Eye (tissue), 1 donor: ENCODE results near the gene TPBGL.
A peak's percentile ranks its signal among the peaks of the same experiment; 100 is the strongest.

Source experiments
- DNase-seq: peaks from one replicate; pipeline ENCODE4 v3.0.0-alpha.2; 2015

Gene TPBGL

DNA sequence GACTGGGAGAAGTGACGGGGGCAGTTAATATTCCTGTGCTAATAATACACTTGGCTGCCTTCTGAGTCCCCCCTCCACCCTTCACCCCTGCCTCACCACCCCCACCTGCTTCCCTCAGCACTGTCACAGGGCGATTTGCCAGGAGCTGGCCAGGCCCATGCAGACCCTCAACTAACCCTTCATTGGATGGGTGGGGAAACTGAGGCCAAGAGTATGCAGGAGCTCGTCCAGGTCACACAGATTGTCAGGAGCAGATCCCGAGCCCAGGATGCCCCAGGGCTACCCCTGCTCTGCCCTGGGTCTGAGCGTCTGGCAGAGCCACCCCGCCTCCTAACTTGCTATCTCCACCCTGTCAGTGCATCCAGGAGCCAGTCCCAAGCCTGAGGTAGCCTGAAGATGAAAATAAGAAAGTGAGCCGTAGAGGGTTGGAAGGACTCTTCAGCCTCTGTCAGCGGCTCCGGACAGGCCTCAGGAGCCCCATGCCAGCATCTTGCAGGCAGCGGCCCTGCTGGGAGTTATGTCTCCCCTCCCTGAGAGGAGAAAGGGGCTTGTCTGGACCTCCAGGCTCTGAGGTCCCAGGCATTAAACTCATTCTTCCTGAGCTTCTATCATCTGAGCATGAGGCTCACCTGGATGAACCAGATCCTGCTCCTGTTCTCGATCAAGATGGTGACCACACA is 6.2 kb downstream of the TPBGL start:
- DNase-seq: no peak

DNA sequence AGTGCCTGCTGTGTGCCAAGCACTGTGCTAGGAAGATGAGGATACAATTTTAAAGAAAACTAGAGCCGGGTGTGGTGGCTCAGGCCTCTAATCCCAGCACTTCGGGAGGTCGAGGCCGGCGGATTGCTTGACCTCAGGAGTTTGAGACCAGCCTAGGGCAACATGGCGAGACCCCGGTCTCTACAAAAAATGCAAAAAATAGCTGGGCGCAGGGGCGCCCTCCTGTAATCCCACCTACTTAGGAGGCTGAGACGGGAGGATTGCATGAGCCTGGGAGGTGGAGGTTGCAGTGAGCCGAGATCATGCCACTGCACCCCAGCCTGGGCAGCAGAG is 8.3 kb downstream of the TPBGL start:
- DNase-seq: no peak

DNA sequence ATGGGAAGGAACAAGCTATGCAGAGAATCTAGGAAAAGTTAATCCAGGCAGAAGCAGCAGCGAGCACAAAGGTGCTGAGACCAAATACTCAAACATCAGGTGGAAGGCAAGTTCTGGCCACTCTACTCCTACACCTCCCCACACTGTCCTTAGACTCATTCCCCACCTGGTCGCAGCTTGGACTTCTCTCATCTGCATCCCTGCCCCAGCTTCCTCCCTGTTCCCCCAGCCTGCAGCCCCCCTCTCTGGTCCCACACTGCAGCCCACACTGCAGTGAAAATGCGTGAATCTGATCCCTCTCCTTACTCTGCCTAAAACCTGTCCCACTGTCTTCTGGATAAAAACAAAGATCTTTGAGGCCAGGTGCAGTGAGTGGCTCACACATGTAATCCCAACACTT is 9.1 kb downstream of the TPBGL start:
- no peak for DNase-seq

DNA sequence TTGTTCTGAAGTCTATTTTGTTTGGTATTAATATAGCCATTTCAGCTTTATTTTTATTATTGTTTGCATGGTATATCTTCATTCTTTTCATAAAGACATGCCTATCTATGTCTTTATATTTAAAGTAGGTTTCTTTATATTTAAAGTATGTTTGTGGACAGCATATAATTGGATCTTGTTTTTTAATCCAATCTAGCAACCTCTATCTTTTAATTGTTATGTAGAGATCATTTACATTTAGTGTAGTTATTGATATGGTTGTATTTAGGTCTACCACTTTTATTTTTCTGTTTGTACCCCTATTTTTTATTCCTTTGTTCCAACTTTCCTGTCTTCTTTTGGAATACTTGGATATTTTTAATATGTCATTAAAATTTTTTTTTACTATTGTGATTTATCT is 13.8 kb downstream of the TPBGL start:
- DNase-seq: no peak

DNA sequence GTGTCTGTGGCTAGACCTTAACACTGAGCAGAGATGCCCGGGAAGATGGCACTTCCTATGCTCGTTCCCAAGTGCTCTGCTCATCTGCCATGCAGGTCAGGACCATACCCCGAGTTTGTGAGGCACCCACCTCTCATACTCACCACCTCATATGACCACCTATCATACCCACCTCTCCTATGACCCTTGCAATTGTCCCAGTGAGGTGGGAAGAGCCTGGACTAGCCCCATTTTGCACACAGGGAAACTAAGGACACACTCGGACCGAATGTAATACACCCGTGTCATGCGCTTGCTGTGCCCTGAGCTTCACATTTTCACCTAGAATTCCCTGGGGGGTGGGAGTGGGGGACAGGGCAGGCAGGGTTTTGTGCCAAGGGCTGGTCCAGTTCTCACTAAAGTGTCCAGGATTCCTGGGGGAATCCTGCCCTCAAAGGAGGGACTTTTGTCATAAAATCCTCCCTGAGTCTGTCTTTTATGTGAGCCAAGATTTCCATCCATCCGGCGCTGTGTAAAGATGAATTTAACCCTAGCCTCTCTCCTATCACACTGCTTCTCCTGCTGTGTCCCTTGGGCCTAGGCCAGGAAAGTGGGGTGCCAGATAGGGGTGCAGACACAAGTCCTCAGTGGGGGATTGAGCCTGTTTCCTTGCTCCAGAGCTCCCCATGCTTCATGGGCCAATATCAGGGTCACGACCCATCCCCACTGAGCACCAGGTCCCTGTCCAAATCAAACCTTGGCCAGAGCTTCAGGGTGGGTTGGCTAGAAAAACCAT is 20.0 kb downstream of the TPBGL start:
- no peak for DNase-seq

DNA sequence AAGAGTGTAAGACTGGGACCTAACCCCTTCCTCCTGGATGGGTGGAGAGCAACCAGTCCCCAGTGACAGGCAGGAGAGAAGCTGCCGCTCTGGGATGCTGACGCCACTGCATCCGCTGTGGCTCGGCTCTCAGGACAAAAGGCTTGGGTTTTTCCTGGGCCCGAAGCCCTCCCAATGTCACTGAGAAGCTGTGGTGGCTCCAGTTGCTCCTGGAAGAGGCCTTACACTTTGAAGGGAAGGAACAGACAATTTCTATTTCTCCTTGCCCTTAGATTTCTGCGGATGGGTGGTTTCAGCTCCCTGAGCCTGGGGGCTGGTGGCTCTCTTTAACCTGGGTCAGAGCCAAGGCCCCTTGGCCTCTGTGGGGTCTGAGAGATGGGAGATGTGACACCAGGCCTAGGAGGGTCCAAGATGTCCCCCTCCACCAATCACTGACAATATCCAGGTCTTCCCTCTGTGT is 21.4 kb downstream of the TPBGL start:
- no peak for DNase-seq

DNA sequence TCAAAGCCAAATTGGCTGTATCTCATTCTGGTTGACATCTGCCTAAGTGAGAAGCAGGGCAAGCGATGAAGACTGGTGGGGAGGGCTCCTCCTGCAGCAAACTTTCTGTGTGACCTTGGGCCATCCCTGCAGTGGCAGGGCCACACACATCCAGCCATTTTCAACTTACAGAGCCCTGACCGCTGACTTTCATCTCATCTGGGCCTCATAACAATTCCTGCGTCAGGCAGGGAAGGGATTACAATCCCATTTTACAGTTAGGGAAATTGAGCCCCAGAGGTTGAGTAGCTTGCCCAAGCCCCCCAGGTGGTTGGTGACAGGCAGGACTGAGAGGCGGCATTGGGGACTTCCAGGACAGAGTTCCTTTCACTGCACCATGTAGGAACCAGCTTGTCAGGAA is 21.9 kb downstream of the TPBGL start:
- DNase-seq: no peak

DNA sequence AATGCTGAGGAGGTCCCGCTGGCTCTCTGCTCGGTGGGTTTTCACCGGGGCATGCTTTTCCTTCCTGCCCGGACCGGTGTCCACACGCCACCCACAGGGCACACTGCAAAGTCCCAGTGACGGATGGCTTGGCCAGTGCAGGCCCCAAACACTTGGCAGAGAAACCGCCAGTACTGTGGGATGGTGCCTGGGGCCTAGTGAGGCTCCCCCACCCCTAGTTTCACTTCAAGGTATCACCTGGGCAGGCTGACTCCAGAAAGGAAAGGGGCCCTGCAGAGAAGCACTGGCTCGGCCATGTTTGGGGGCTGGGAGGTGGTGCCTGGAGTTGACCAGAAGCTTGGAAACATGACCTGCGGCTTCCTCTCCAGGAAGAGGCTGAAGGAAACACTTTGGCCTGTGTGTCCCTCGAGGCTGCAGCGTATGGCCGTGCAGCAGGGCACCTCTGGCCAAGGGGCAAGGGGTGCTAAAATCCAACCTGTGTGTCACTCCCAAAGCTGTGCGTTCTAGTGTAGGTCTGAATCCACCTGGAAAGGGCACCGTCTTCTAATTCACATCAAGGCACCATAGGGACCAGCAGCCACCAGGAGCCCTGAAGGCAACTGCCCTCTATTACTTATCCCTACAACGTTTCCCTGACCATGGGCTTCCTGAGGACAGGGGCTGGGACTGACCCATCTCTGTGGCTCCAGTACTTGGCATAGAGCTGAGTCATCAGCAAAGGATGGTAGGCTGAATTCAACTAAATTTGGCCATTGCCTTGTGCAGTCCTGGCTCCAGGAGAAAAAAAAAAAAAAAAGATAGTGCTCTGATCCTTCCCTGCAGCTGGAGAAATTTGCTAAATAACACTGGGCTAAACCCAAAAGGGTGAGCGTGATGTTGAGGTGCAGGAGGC is 22.6 kb downstream of the TPBGL start:
- DNase-seq: no peak

DNA sequence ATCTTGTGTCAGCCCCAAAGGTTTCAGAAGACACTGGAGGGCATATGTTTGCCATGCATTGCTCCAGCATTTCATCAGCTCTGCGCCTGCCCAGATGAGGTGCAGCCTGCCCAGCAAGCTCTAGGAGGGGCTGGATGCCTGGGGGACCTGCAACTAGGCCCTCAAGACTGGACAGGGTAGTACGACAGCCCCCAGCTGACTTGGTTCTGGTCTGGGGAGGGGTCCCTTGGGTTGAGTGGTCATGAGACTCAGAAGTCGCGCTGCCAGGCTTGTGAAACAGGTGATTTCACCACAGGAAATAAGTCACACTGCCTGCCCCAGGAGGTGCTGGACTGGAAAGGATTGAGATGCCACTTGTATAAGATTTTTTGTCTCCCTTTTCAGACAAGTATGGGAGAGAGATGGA is 23.4 kb downstream of the TPBGL start:
- DNase-seq: no peak

DNA sequence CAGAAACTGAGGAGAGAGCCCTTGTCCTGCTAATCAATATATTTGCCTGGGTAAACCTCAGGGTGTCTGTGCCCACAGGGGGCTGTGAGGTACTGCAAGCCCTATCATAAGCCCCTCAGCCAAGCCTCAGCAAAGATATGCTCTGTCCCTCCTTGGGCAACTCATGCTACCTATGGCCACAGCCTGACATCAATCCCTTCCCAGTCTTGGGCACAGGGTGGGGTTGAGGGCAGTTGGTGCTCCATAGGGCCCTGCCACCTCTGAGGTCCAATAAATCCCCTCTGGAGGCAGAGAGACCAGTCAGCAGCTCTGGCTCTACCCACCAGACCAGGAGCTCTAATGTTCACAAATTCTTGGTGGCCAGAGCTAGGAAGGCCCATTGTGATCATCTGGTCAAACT is 23.8 kb downstream of the TPBGL start:
- no peak for DNase-seq

DNA sequence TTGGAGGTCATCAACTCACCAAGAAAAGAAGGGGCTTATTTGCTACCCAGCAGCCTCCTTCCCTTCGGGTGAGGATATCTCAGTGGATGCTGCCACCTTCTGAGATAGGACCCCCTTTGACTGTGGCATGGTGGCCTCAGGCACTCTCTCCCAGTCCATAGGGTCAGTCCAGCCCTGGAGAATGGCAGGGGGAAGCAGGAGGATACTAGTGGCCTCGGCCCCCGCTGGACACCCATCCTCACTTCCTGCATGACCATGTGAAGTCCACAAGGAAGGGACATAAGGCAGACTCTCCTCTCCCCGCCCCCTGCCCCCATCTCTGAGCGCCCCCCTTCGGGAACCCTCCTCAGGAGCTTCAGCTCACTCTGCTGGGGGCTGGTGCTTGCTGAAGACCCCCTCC is 24.4 kb downstream of the TPBGL start:
- DNase-seq: no peak

DNA sequence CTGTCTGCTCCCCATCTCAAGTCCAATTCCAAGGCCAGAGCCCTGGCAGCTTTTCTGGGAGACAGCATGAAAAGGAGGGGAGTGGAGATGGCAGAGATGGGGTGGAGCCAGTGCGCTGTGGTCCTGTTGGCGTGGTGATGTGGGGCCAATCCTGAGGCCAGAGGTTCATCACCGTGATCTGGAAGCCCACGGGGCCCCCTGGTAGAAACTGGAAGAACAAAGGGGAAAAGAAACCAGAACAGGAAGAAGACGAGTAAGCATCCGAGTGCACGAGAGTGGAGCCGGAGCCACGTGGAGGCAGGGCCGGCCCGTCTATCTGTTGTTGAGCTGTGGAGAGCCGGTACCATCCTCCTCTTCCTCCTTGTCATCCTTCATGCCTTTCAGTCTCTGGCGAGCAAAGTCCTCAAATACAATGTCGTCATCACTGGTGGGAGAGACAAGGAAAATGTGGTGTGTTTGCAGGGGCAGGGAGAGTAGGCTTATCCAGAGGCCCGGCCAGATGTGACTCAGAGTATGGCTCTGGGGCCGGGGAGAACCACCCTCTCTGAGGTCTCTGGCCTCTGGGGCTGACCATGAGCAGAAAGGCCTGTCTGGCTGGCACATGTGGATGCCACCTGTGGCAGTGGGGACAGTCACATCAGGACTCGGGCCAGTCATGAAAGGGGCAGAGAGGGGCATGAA is 25.4 kb downstream of the TPBGL start:
- DNase-seq: no peak

DNA sequence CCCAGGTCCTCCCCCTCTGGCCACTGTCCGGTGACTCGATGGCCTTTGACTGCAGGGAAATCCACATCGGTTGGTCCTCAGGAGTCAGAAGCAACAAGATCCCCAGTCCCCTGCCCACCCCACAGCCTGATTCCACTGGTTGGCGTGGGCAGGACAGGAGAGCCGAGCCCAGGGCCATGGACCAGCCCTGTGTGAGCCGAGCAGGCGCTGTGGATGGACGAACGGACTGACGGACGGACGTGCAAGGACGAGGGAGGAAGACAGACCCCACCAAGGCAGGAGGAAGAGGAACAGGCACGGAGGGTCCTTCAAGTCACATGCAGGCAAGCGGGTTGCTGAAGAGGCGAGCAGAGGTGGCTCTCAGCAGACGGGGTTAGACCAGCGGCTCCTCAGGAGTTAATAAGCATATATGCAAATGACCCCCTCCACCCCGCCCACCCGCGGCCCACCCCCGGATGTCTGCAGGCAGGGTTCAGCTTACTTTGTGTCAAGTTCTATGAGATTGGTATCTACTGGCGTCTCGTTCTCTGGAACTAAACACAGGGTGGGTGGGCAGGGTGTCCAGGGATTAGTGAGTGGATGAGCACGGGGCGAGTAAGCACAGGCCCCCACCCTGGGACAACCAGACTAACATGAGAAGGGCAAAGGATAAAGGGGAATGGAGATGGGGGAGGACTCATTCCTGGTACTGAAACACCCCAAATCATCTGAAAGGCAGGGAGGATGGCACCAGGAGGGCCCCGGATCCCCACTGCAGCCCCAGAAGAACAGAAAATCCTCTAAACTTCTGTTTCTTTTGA is 26.8 kb downstream of the TPBGL start:
- DNase-seq: no peak

DNA sequence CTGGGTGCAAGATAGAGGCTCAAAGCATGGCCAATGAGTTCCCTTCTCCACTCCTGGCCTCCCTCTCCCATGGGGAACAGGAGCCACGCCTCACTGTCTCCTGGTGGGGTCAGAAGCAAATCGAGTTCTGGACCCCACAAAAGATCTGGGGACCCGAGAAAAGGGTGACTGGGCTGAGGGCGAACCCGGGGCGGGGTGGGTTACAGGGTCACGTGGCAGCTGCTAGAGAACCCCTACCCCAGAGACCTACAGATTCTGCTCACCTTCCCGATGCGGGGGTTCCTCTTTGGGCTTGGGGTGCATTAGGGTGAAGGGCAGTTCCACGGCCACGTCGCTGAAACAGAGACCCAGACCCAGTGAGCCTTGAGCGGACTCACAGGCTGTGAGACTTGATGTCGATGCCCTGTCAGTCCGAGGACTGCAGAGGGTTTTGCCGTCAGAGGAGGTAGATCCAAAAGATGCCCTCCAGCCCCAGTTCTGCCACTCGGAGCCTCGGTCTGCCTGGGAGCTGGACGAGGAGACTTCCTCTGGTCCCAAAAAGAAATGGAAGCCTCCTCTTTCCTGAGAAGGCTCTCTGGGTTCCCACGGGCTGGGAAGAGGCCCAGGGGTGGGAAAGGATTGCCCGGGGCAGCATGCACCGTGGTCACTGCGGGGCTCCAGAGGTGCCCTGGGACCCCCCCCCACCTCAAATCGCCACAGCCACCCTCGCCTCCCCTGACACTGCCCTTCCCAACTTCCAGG is 28.2 kb downstream of the TPBGL start:
- DNase-seq: no peak

DNA sequence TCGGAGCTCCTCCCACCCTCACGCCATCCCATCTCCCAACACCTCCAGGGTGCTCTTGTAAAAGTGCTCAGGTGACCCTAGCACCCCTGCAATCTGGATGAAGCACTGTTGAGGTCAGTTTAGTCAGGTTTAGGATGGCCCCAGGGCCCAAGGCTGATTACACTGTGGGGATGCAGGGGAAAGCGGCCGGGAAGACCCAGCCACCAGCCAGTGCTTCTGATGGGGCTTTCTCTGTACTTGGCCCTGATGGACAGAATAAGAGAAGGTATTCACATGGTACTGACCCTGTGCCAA is 28.7 kb downstream of the TPBGL start:
- no peak for DNase-seq

DNA sequence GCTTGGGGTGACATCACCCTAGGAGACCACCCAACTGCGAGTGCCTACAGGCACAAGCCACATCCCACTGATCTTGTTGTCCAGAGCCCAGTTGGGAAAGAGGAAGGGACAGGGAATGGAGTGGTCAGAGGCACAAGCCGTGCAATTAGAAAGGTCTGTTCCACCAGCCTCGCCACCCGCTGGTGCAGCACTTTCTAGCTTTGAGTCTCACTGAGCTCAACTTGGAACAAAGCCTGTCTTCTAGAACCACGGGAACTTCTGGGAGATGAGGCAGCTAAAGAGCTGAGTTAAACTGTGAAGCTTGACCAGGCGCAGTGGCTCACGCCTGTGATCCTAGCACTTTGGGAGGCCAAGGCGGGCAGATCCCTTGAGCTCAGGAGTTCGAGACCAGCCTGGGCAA is 29.3 kb downstream of the TPBGL start:
- DNase-seq: no peak

DNA sequence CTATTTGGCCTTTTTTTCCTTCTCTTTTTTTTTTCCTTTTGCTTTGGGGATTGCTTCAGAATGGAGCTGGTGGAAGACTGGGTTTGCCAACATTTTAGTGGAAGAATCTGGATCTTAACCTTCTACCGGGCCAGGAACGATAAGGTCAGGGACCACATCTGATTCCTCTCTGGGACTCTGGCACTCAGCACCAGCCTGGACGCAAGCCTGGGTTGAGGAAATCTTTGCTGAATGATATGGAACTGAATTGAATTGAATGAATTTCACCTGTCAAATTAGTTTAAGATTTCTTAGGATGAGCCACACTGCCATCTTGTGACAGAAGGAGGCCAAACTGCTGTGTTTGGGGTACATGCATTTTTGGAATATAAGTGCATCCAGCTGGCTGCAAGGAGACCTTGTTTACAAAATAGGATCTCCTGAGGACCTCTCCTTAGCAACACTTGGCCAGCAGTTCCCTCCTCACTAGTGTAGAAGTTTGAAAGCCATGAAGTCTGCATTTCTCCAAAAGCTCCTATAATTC is 30.4 kb downstream of the TPBGL start:
- peak; percentile 43 for DNase-seq

DNA sequence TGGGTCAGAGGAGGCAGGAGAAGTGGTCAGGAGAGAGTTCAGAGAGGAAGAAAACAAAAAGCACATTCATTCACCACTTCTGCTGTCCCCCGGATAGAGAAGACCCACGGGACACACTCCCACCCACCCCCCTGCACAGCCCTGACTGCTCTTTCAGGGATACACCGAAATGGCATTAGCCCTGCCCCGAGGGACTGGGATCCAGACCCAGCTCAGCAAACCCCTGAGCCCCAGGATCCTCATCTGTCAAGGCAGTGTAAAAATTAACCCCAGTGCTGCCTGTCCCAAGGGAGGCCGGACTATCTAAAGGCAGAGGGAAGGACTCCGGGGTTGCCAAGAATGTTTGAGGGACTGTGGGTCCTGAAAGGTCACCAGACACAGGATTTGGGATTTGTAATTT is 31.2 kb downstream of the TPBGL start:
- DNase-seq: no peak

DNA sequence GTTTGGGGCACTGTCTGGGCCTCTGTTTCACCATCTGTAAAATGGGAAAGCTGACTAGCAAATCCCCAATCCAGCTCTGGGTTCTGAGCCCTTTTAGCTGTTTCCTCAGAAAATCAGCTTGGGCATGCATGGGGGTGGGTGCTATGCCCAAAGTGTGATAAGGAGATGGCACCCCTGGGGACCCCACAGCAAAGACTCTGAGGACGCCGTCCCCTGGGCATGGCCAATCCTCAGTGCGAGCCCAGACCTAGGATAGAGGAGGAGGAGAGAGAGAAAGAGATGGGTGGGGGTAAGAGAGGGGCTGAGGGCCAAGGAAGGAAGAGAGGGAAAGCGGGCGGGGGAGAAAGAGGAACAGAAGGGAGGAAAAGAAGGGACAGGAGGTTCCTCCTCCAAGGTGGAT is 31.8 kb downstream of the TPBGL start:
- DNase-seq: no peak

DNA sequence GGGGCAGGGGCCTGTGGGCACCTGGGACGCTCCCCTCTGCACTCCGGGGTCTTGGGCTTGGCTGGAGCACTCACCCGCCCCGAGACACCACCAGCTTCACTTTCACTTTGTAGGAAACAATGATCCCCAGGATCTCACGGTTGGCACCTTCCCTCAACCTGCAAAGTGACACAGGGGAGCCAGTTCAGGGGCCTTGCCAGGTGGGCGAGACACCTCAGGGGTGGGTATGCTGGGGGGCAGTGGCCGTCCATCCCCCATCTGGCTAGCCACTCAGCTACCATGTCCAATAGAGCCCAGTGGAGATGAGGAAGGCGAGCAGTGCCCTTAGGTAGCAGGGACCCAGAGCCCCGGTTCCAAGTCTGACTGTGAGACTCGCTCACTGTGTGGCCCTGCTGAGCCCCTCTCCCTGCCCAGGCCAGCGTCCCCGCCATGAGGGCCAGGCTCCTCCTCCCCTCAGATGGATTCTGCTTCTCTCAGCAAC is 32.3 kb downstream of the TPBGL start:
- no peak for DNase-seq
